Upper lobe of left lung (tissue), 4 donors: ENCODE measurements around the gene SPRYD7.

ENCODE experiments used
- EP300 ChIP-seq, 4 donors: sonication (generic); formaldehyde crosslinking; IDR thresholded peaks; one replicate each; pipeline ENCODE4 v1.5.1; 2017; ENCODE audit warnings: antibody characterized with exemption in 4 of 4, control low read depth in 2 of 4
- POLR2A ChIP-seq, 4 donors: fragments of 450-650 bp; IDR thresholded peaks; one replicate each; pipeline ENCODE4 v1.5.1; 2016 to 2017; ENCODE audit warnings: antibody characterized with exemption in 4 of 4, mild to moderate bottlenecking in 2 of 4
- POLR2AphosphoS5 ChIP-seq, 2 donors: sonication (generic); formaldehyde crosslinking; IDR thresholded peaks; one replicate each; pipeline ENCODE4 v1.5.1; 2017; ENCODE audit warnings: antibody characterized with exemption in 2 of 2
- TF ChIP-seq, protein P1 (sequence below), 6 experiments: fragments of 450-650 bp in 4 of 6; fragments of 200-600 bp in 2 of 6; sonication (generic) in 2 of 6; IDR thresholded peaks; one replicate each; pipeline ENCODE4 v1.5.1; 2016 to 2019; ENCODE audit warnings: antibody characterized with exemption in 6 of 6

DNA sequence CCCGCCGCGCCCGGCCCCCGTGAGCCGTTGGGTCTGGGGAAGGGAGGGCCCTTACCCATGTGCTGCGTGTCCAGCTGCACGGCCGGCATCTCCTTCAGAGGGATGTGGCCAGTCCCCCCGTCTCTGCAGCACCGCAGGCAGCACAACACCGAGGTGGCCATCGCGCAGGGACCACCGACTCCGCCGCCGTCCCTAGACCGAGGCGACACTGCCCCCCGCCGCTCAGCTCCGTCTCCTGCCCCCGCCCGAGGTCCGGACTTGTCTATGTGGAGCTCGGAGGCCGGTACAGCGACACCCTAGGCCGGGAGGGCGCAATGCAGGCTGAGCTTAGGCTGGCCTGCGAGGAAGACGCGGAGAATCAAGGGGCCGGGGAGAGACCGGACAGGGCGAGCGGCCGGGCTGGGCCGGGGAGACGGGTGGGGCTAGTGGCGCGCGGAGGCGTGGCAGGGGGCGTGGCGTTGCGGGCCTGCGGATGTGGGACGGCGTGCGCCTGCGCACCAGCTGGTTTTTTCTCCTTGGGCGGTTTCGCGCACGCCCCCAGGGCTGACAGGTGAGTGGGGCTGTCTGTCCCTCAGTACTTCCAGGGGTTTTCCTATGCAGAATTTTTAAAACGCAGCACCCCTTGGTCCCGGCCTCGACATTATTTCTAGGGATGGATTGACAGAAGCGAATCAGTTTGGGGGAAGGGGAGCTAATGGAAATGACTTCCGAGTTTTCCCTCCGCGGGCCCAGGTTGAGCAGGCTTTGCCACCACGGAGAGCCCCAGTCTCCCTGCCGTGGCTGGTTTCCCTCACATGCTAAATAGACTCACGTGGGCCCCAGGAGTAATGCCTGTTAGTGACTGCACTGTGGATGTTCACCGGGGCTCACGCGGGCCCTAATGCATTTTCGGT lies at the start of gene SPRYD7:
- TF ChIP-seq, protein P1, sequence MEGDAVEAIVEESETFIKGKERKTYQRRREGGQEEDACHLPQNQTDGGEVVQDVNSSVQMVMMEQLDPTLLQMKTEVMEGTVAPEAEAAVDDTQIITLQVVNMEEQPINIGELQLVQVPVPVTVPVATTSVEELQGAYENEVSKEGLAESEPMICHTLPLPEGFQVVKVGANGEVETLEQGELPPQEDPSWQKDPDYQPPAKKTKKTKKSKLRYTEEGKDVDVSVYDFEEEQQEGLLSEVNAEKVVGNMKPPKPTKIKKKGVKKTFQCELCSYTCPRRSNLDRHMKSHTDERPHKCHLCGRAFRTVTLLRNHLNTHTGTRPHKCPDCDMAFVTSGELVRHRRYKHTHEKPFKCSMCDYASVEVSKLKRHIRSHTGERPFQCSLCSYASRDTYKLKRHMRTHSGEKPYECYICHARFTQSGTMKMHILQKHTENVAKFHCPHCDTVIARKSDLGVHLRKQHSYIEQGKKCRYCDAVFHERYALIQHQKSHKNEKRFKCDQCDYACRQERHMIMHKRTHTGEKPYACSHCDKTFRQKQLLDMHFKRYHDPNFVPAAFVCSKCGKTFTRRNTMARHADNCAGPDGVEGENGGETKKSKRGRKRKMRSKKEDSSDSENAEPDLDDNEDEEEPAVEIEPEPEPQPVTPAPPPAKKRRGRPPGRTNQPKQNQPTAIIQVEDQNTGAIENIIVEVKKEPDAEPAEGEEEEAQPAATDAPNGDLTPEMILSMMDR (IDR thresholded peaks at IDR 0.05): peak; percentile 92 to 98 (median 98)
- TF ChIP-seq POLR2AphosphoS5 (IDR thresholded peaks at IDR 0.05): peak; percentile 72 to 77
- peak in 1 of 4 donors; percentile 76 for TF ChIP-seq POLR2A (IDR thresholded peaks at IDR 0.05)
- TF ChIP-seq EP300 (IDR thresholded peaks at IDR 0.05): no peak
